GM23338 (cell line): ENCODE measurements around the gene NLN. TPM values are rescaled to one million over a fixed set of nuclear protein-coding genes. Genes with fewer than 3 reads are reported as not detected.
"Not testable (repeated sequence)": the region's sequence is repeated elsewhere in the genome, so short reads cannot be mapped to it uniquely, and the experiment has no call there.

Experiments
- ATAC-seq: fragments of 200-7000 bp; cut with Tn5 transposase; 3 replicates; pipeline ENCODE4 v1.9.1; 2020
- DNase-seq: peaks from one replicate; pipeline ENCODE4 v3.0.0-alpha.2; 2015; ENCODE audit warnings: low spot score
- H2AFZ ChIP-seq: fragments of 200-600 bp; sonication (generic); 2 replicates; pipeline ENCODE4 v1.8.0; 2016; ENCODE audit warnings: antibody characterized with exemption, mild to moderate bottlenecking, moderate library complexity
- H3F3A ChIP-seq: fragments of 200-600 bp; sonication (generic); replicated peaks from 2 replicates; pipeline ENCODE4 v1.8.0; 2017; ENCODE audit warnings: antibody characterized with exemption, mixed run types, low read depth
- H3K27ac ChIP-seq: fragments of 200-600 bp; sonication (generic); 2 replicates; pipeline ENCODE4 v1.6.1; 2016; ENCODE audit warnings: low read depth
- H3K27me3 ChIP-seq: fragments of 200-600 bp; sonication (generic); 2 replicates; pipeline ENCODE4 v1.8.0; 2016; ENCODE audit warnings: mild to moderate bottlenecking, mixed run types, moderate library complexity; ENCODE audit not compliant: insufficient read depth
- H3K36me3 ChIP-seq: fragments of 200-600 bp; sonication (generic); 2 replicates; pipeline ENCODE4 v1.8.0; 2016; ENCODE audit warnings: mild to moderate bottlenecking; ENCODE audit not compliant: insufficient read depth
- H3K4me1 ChIP-seq: fragments of 200-600 bp; sonication (generic); 2 replicates; pipeline ENCODE4 v1.8.0; 2016; ENCODE audit warnings: mild to moderate bottlenecking, moderate library complexity; ENCODE audit not compliant: insufficient read depth
- H3K4me2 ChIP-seq: fragments of 200-600 bp; sonication (generic); 2 replicates; pipeline ENCODE4 v1.7.1; 2017; ENCODE audit warnings: mixed run types
- H3K4me3 ChIP-seq: fragments of 200-600 bp; sonication (generic); 2 replicates; pipeline ENCODE4 v1.6.1; 2016; ENCODE audit warnings: mixed run types
- H3K79me2 ChIP-seq: fragments of 200-600 bp; sonication (generic); replicated peaks from 2 replicates; pipeline ENCODE4 v1.8.0; 2017; ENCODE audit warnings: mild to moderate bottlenecking; ENCODE audit not compliant: insufficient read depth
- H3K9me2 ChIP-seq: fragments of 200-600 bp; sonication (generic); 2 replicates; pipeline ENCODE4 v1.8.0; 2017; ENCODE audit not compliant: insufficient read depth
- H4K20me1 ChIP-seq: fragments of 200-600 bp; sonication (generic); replicated peaks from 2 replicates; pipeline ENCODE4 v1.8.0; 2017; ENCODE audit warnings: mild to moderate bottlenecking; ENCODE audit not compliant: insufficient read depth
- H3K27ac Mint-ChIP-seq: 2 replicates; pipeline ENCODE4 v1.8.0; 2020; ENCODE audit warnings: inconsistent platforms, mild to moderate bottlenecking, moderate library complexity, mixed read lengths
- H3K27me3 Mint-ChIP-seq: 3 replicates; pipeline ENCODE4 v1.8.0; 2022; ENCODE audit warnings: low read depth, mild to moderate bottlenecking, moderate library complexity, mixed read lengths, inconsistent platforms; ENCODE audit not compliant: insufficient read depth, poor library complexity
- H3K36me3 Mint-ChIP-seq: 3 replicates; pipeline ENCODE4 v1.8.0; 2021; ENCODE audit warnings: low read depth, mild to moderate bottlenecking, inconsistent platforms, moderate library complexity, mixed read lengths
- H3K4me1 Mint-ChIP-seq: 3 replicates; pipeline ENCODE4 v1.8.0; 2020; ENCODE audit warnings: mild to moderate bottlenecking, inconsistent platforms, mixed read lengths
- H3K4me3 Mint-ChIP-seq: 3 replicates; pipeline ENCODE4 v1.8.0; 2021; ENCODE audit warnings: moderate library complexity, mild to moderate bottlenecking, inconsistent platforms, mixed read lengths
- H3K9me3 Mint-ChIP-seq: 3 replicates; pipeline ENCODE4 v1.8.0; 2020; ENCODE audit warnings: moderate library complexity, mild to moderate bottlenecking, inconsistent platforms, mixed read lengths
- CREB1 ChIP-seq: fragments of 250-450 bp; sonication (Bioruptor Pico); IDR thresholded peaks from 2 replicates; pipeline ENCODE4 v1.5.0; 2020; ENCODE audit warnings: low read depth, mild to moderate bottlenecking, moderate library complexity
- EZH2 ChIP-seq: fragments of 200-600 bp; sonication (generic); IDR thresholded peaks from one replicate; pipeline ENCODE4 v1.8.0; 2017; ENCODE audit warnings: antibody characterized with exemption, mild to moderate bottlenecking, low read depth; ENCODE audit not compliant: unreplicated experiment
- EZH2phosphoT487 ChIP-seq: fragments of 200-600 bp; sonication (generic); IDR thresholded peaks from one replicate; pipeline ENCODE4 v1.8.1; 2018; ENCODE audit warnings: antibody characterized with exemption; ENCODE audit not compliant: unreplicated experiment
- NANOG ChIP-seq: IDR thresholded peaks from 2 replicates; pipeline ENCODE4 v1.6.1; 2016; ENCODE audit warnings: antibody characterized with exemption, borderline replicate concordance
- POLR2AphosphoS5 ChIP-seq: IDR thresholded peaks from 2 replicates; pipeline ENCODE4 v1.6.1; 2016; ENCODE audit warnings: antibody characterized with exemption, low read depth
- STAT1 ChIP-seq: IDR thresholded peaks from one replicate; pipeline ENCODE4 v1.6.1; 2016; ENCODE audit warnings: antibody characterized with exemption; ENCODE audit not compliant: unreplicated experiment
- ZNF114 ChIP-seq: fragments of 250-450 bp; sonication (Bioruptor Pico); IDR thresholded peaks from 2 replicates; pipeline ENCODE4 v1.5.0; 2020; ENCODE audit warnings: mild to moderate bottlenecking, moderate library complexity
- ZNF331 ChIP-seq: fragments of 250-450 bp; sonication (Bioruptor Pico); IDR thresholded peaks from 2 replicates; pipeline ENCODE4 v1.5.0; 2020; ENCODE audit warnings: low read depth, mild to moderate bottlenecking, moderate library complexity
- polyA plus RNA-seq: library from polyadenylated mRNA; unstranded; fragments of >200 nt; fragmentation: Nextera tagmentation; extraction: Ambion mirVana; gene quantifications from 2 replicates; pipeline ENCODE4 v1.2.1, GENCODE V29; 2016
- total RNA-seq: library from RNA; depleted of rRNA; stranded (reverse); fragments of >200 nt; shearing (Covaris generic); gene quantifications from 2 replicates; pipeline ENCODE4 v1.2.3, GENCODE V29; 2014
- TF ChIP-seq, protein P1 (sequence below): IDR thresholded peaks from one replicate; pipeline ENCODE4 v1.6.1; 2018; ENCODE audit warnings: antibody characterized with exemption; ENCODE audit not compliant: unreplicated experiment
- TF ChIP-seq, protein P2 (sequence below): IDR thresholded peaks from 2 replicates; pipeline ENCODE4 v1.6.1; 2016; ENCODE audit warnings: antibody characterized with exemption
- TF ChIP-seq, protein P3 (sequence below), 2 experiments: fragments of 200-600 bp in 1 of 2; sonication (generic) in 1 of 2; conservative IDR thresholded peaks; 2 replicates each; pipeline versions ENCODE4 v1.5.1 to v1.6.1; 2016 to 2017; ENCODE audit warnings: antibody characterized with exemption in 2 of 2, low read depth in 2 of 2, mild to moderate bottlenecking in 2 of 2, moderate library complexity in 1 of 2

The NLN gene
- total and polyA plus RNA-seq, 2 experiments from 2014 or later: 56.4 to 168 TPM

DNA sequence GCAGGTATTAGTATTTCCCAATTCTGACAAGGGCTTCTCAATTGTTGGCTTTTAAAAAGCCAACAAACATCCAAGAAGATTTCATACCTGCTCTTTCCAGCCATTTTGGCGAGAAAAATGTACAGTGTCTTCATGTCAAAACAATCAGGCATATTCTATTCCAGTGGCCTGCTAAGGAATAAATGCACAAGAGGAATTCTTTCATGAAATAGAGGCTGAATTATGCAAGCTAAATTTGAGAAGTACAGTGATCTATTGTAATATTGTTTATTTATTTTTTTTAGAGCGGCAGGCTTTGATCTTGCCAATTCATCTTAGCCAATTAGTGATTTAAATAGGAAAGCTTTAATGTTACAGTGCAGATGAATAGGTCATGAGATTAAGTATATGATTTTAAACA is 49.3 kb downstream of the NLN start (continued):
- TF ChIP-seq ZNF331 (CRISPR knock-in tag) (no peak), POLR2AphosphoS5 (no peak), CREB1 (CRISPR knock-in tag) (no peak), STAT1 (no peak), NANOG (no peak), EZH2phosphoT487 (no peak), ZNF114 (CRISPR knock-in tag) (no peak), EZH2 (no peak)
- TF ChIP-seq, protein P1, sequence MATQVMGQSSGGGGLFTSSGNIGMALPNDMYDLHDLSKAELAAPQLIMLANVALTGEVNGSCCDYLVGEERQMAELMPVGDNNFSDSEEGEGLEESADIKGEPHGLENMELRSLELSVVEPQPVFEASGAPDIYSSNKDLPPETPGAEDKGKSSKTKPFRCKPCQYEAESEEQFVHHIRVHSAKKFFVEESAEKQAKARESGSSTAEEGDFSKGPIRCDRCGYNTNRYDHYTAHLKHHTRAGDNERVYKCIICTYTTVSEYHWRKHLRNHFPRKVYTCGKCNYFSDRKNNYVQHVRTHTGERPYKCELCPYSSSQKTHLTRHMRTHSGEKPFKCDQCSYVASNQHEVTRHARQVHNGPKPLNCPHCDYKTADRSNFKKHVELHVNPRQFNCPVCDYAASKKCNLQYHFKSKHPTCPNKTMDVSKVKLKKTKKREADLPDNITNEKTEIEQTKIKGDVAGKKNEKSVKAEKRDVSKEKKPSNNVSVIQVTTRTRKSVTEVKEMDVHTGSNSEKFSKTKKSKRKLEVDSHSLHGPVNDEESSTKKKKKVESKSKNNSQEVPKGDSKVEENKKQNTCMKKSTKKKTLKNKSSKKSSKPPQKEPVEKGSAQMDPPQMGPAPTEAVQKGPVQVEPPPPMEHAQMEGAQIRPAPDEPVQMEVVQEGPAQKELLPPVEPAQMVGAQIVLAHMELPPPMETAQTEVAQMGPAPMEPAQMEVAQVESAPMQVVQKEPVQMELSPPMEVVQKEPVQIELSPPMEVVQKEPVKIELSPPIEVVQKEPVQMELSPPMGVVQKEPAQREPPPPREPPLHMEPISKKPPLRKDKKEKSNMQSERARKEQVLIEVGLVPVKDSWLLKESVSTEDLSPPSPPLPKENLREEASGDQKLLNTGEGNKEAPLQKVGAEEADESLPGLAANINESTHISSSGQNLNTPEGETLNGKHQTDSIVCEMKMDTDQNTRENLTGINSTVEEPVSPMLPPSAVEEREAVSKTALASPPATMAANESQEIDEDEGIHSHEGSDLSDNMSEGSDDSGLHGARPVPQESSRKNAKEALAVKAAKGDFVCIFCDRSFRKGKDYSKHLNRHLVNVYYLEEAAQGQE: no peak
- TF ChIP-seq, protein P2, sequence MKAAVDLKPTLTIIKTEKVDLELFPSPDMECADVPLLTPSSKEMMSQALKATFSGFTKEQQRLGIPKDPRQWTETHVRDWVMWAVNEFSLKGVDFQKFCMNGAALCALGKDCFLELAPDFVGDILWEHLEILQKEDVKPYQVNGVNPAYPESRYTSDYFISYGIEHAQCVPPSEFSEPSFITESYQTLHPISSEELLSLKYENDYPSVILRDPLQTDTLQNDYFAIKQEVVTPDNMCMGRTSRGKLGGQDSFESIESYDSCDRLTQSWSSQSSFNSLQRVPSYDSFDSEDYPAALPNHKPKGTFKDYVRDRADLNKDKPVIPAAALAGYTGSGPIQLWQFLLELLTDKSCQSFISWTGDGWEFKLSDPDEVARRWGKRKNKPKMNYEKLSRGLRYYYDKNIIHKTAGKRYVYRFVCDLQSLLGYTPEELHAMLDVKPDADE: no peak
- TF ChIP-seq, protein P3, sequence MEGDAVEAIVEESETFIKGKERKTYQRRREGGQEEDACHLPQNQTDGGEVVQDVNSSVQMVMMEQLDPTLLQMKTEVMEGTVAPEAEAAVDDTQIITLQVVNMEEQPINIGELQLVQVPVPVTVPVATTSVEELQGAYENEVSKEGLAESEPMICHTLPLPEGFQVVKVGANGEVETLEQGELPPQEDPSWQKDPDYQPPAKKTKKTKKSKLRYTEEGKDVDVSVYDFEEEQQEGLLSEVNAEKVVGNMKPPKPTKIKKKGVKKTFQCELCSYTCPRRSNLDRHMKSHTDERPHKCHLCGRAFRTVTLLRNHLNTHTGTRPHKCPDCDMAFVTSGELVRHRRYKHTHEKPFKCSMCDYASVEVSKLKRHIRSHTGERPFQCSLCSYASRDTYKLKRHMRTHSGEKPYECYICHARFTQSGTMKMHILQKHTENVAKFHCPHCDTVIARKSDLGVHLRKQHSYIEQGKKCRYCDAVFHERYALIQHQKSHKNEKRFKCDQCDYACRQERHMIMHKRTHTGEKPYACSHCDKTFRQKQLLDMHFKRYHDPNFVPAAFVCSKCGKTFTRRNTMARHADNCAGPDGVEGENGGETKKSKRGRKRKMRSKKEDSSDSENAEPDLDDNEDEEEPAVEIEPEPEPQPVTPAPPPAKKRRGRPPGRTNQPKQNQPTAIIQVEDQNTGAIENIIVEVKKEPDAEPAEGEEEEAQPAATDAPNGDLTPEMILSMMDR (conservative IDR thresholded peaks at IDR 0.05; ENCODE audit: low read depth in 2 of 2): no peak

DNA sequence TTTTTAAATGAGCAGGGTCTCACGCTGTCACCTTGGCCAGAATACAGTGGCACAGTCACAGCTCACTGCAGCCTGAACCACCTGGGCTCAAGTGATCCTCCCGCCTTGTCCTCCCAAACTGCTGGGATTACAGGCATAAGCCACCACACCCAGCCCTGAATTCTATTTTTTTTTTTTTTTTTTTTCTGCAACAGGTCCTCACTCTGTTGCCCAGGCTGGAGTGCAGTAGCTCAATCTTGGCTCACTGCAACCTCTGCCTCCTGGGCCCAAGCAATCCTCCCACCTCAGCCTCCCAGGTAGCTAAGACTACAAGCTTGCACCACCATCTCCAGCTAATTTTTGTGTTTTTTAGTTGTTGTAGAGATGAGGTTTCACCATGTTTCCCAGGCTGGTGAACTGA is 51.0 kb downstream of the NLN start:
- H3K4me3 Mint-ChIP-seq, H3K4me1 Mint-ChIP-seq, H3K4me2 ChIP-seq, H3K27me3 Mint-ChIP-seq, ATAC-seq, H3K9me2 ChIP-seq, H3K27ac Mint-ChIP-seq, H2AFZ ChIP-seq, H3K27ac ChIP-seq, DNase-seq, H3K4me1 ChIP-seq, H3F3A ChIP-seq, H3K9me3 Mint-ChIP-seq, H3K4me3 ChIP-seq, H3K27me3 ChIP-seq: not testable (repeated sequence)
- Histone ChIP-seq H3K36me3 (peaks cover 12% of the 10 kb centered on the region), H3K79me2 (peaks cover 15% of the 10 kb centered on the region; the same call in 1 of the 2 replicates), H4K20me1 (peaks cover 13% of the 10 kb centered on the region)
- H3K36me3 Mint-ChIP-seq: peaks cover 14% of the 10 kb centered on the region
